Skeletal muscle satellite cell (primary cell): Measurements from ENCODE around the gene LRRTM2.

Experiments
- H3K27me3 ChIP-seq: 2 replicates; pipeline ENCODE4 v1.7.0; 2013; ENCODE audit warnings: low read length; ENCODE audit not compliant: control insufficient read depth, insufficient read depth
- H3K36me3 ChIP-seq: 2 replicates; pipeline ENCODE4 v1.7.0; 2013; ENCODE audit warnings: mild to moderate bottlenecking, control low read depth, low read length; ENCODE audit not compliant: insufficient read depth
- H3K4me1 ChIP-seq: 2 replicates; pipeline ENCODE4 v1.7.0; 2013; ENCODE audit warnings: low read length; ENCODE audit not compliant: control insufficient read depth, insufficient read depth
- H3K4me2 ChIP-seq: 2 replicates; pipeline ENCODE4 v1.7.0; 2013; ENCODE audit warnings: mild to moderate bottlenecking, low read length
- H3K4me3 ChIP-seq: 2 replicates; pipeline ENCODE4 v1.7.0; 2013; ENCODE audit warnings: low read length
- H3K9ac ChIP-seq: 2 replicates; pipeline ENCODE4 v1.7.0; 2013; ENCODE audit warnings: mild to moderate bottlenecking, low read depth, low read length, moderate library complexity
- H3K9me3 ChIP-seq: replicated peaks from 2 replicates; pipeline ENCODE4 v1.7.0; 2013; ENCODE audit warnings: mild to moderate bottlenecking, control low read depth, low read length

The LRRTM2 gene

GRCh38 chr5:138878437-138879235 is 3.5 kb upstream of the LRRTM2 start:
- Histone ChIP-seq H3K4me3 (no peak overlapping the region), H3K36me3 (no peaks in the 10 kb centered on the region), H3K9ac (no peak overlapping the region)

GRCh38 chr5:138876811-138877210 is 1.7 kb upstream of the LRRTM2 start:
- H3K36me3 ChIP-seq: no peaks in the 10 kb centered on the region
- H3K4me1 ChIP-seq: peaks cover 23% of the 10 kb centered on the region
- H3K4me2 ChIP-seq: no peak overlapping the region
- no peaks in the 10 kb centered on the region for H3K27me3 ChIP-seq
- no peak overlapping the region for H3K9ac ChIP-seq
- H3K9me3 ChIP-seq: no peaks in the 10 kb centered on the region
- no peak overlapping the region for H3K4me3 ChIP-seq

More at GRCh38 chr5:138878437-138879235, 3.5 kb upstream of the LRRTM2 start:
- Histone ChIP-seq H3K27me3 (no peaks in the 10 kb centered on the region), H3K9me3 (no peaks in the 10 kb centered on the region), H3K4me2 (no peak overlapping the region), H3K4me1 (peaks cover 18% of the 10 kb centered on the region)

DNA sequence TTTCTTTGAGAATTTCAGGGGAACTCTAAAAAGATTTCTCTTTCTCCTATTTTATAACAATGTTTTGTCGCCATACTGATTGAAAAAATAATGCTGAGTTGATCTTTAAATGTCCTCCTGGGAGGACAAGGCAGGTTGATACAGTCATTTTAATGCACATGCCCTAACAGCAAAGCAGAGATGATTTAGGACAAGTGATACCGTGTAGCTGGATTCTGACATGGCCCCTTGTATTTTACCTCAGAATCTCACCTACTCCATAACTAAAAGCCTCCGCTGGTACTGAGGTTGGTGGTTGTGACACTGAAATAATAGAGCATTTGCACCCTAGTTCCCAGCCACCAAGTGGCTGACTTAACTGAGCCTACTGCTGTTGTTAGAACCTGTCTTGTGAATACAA is 811 bp upstream of the LRRTM2 start:
- H3K4me2 ChIP-seq: no peak overlapping the region
- peaks cover 30% of the 10 kb centered on the region for H3K4me1 ChIP-seq
- no peak overlapping the region for H3K4me3 ChIP-seq
- H3K9me3 ChIP-seq: no peaks in the 10 kb centered on the region
- H3K36me3 ChIP-seq: no peaks in the 10 kb centered on the region
- H3K9ac ChIP-seq: no peak overlapping the region
- H3K27me3 ChIP-seq: no peaks in the 10 kb centered on the region

GRCh38 chr5:138875552-138875875 is 379 bp upstream of the LRRTM2 start:
- Histone ChIP-seq H3K4me2 (peak overlapping the region; percentile 76), H3K9ac (no peak overlapping the region), H3K27me3 (no peaks in the 10 kb centered on the region), H3K4me1 (peaks cover 34% of the 10 kb centered on the region), H3K9me3 (no peaks in the 10 kb centered on the region), H3K36me3 (no peaks in the 10 kb centered on the region), H3K4me3 (peak overlapping the region; percentile 54)

DNA sequence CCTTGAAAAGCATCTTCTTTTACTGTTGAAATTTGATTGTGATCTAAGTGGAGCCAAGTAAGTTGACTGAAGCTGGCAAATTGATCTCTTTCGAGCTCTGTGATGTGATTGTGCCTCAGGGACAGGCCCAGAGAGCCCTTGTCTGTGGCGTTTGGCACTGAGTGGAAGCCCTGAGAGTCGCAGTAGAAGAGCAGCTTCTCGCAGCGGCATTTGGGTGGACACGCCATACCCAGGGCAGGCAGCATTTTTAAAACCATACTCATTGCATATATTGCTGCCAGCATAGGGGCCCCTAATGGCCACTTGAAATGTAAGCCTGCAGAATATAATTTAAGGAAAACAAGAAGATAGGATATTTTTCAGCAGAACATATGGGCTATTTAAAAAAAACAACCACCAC is 894 bp downstream of the LRRTM2 start:
- peaks cover 44% of the 10 kb centered on the region for H3K4me1 ChIP-seq
- H3K4me2 ChIP-seq: peak overlapping the region; percentile 76
- no peaks in the 10 kb centered on the region for H3K27me3 ChIP-seq
- no peak overlapping the region for H3K4me3 ChIP-seq
- H3K36me3 ChIP-seq: no peaks in the 10 kb centered on the region
- H3K9ac ChIP-seq: no peak overlapping the region
- no peaks in the 10 kb centered on the region for H3K9me3 ChIP-seq

- Histone ChIP-seq H3K9ac (no peak overlapping the region), H3K36me3 (no peaks in the 10 kb centered on the region), H3K27me3 (no peaks in the 10 kb centered on the region), H3K4me1 (peaks cover 44% of the 10 kb centered on the region), H3K4me2 (peak overlapping the region; percentile 76), H3K4me3 (no peak overlapping the region), H3K9me3 (no peaks in the 10 kb centered on the region)
Observed at GRCh38 chr5:138873466-138874221, 1.5 kb downstream of the LRRTM2 start.

DNA sequence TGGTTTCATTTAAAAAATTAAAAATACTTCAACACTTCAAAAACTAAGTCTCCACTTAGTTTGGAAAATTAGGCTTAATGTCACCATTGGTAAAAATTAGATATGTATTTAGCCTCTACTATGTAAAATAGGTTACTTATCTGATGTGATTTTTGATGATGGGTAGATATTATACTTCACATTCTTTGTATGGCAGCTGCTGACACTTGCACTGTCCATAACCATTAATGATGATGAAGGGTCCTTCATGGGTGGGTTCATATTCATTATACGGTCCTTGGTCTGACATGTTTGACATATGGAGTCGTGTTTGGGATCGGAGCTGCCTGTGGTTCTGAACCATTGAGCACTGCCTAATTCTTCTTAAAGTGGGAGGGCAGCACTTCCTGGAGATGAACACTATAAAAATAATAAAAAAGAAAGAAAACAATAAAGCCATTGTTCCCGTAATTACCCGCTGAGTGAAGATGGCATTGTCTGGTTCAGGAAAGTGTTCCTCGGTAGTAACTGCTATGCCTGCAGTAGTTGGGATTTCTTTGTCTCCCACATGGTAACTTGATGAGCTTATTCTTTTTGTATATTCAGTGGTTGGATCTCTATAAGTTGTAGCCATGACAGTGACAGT is 2.2 kb downstream of the LRRTM2 start:
- H3K27me3 ChIP-seq: no peaks in the 10 kb centered on the region
- H3K9ac ChIP-seq: no peak overlapping the region
- H3K4me3 ChIP-seq: no peak overlapping the region

GRCh38 chr5:138870611-138871010 is 4.5 kb downstream of the LRRTM2 start:
- peak overlapping the region; percentile 31 for H3K4me3 ChIP-seq
- no peaks in the 10 kb centered on the region for H3K36me3 ChIP-seq
- peaks cover 43% of the 10 kb centered on the region for H3K4me1 ChIP-seq
- no peaks in the 10 kb centered on the region for H3K9me3 ChIP-seq
- H3K9ac ChIP-seq: peak overlapping the region; percentile 51
- peak overlapping the region; percentile 66 for H3K4me2 ChIP-seq
- H3K27me3 ChIP-seq: no peaks in the 10 kb centered on the region

More for the DNA sequence above, 2.2 kb downstream of the LRRTM2 start:
- peak overlapping the region; percentile 4 for H3K4me2 ChIP-seq
- no peaks in the 10 kb centered on the region for H3K9me3 ChIP-seq
- peaks cover 44% of the 10 kb centered on the region for H3K4me1 ChIP-seq
- no peaks in the 10 kb centered on the region for H3K36me3 ChIP-seq

DNA sequence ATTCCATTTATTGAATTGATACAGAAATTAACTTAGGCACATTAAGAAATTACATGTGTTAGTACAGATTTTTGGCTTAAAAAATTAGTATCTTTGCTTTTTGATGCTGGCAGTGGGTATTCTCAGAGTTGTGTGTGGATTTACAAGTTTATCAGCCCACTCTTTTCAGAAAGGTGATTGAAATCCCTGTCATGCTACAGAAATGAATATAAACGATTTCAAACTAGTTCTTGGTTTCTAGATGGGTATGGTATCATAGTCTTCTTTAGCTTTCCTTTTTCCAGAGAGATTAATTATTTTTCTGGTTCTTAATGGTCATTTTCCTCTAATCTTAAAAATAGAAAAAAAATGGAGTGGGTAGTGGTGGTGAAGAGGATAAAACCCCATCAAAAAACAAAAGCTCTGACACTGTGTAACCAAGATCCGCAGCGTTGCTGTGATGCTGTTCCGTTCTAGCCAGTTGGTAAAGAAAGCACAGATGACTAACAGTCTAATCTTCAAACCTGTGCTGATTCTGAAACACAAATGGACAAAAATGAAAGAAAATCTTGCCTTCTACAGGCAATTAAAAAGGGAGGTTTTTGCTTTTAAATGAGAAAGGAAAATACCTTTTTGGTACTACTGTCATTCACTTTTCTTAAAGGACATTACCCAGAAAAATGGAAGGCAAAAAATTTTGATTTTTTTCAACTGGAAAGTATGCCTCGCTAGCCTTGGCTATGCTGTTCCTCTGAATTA is 5.2 kb downstream of the LRRTM2 start:
- no peaks in the 10 kb centered on the region for H3K36me3 ChIP-seq
- H3K4me2 ChIP-seq: peak overlapping the region; percentile 66
- peak overlapping the region; percentile 51 for H3K9ac ChIP-seq
- H3K4me1 ChIP-seq: peaks cover 36% of the 10 kb centered on the region
- no peaks in the 10 kb centered on the region for H3K27me3 ChIP-seq
- H3K9me3 ChIP-seq: no peaks in the 10 kb centered on the region
- peak overlapping the region; percentile 31 for H3K4me3 ChIP-seq

- no peak overlapping the region for H3K4me2 ChIP-seq
- H3K9ac ChIP-seq: no peak overlapping the region
- H3K4me1 ChIP-seq: peaks cover 29% of the 10 kb centered on the region
- no peaks in the 10 kb centered on the region for H3K36me3 ChIP-seq
- no peaks in the 10 kb centered on the region for H3K27me3 ChIP-seq
- no peaks in the 10 kb centered on the region for H3K9me3 ChIP-seq
- no peak overlapping the region for H3K4me3 ChIP-seq
Observed at GRCh38 chr5:138869038-138869437, 6.1 kb downstream of the LRRTM2 start.

- Histone ChIP-seq H3K4me3 (no peak overlapping the region), H3K36me3 (peaks cover 6% of the 10 kb centered on the region), H3K4me1 (peaks cover 21% of the 10 kb centered on the region), H3K4me2 (no peak overlapping the region), H3K9me3 (no peaks in the 10 kb centered on the region), H3K9ac (no peak overlapping the region), H3K27me3 (no peaks in the 10 kb centered on the region)
Observed at GRCh38 chr5:138867011-138867410, 8.1 kb downstream of the LRRTM2 start.
